Skin of body (tissue), 2 donors: ENCODE data around the gene LRP1B. TPM values are rescaled to one million over a fixed set of nuclear protein-coding genes. Genes with fewer than 3 reads are reported as not detected.
"Not testable (repeated sequence)": the region's sequence is repeated elsewhere in the genome, so short reads cannot be mapped to it uniquely, and the experiment has no call there.

ENCODE experiments used
- DNase-seq: peaks from one replicate; lab custom pipeline; 2025; lab: John Stamatoyannopoulos, UW
- total RNA-seq: library from RNA; depleted of rRNA; stranded (reverse); fragments of >200 nt; gene quantifications from one replicate; pipeline ENCODE4 v1.2.3, GENCODE V29; 2014

LRP1B gene
- total RNA-seq, 1 donor from 2014 or later: 1.7 TPM

GRCh38 chr2:141037361-141037760 lies 1093.5 kb downstream of the LRP1B start:
- no peak for DNase-seq

- DNase-seq: no peak
These were observed 1094.9 kb downstream of the LRP1B start for GRCh38 chr2:141035846-141036420.

- DNase-seq: no peak
These were observed 1101.3 kb downstream of the LRP1B start for GRCh38 chr2:141029428-141030078.

- DNase-seq: no peak
These were observed 1103.6 kb downstream of the LRP1B start for GRCh38 chr2:141027221-141027620.

- no peak for DNase-seq
These were observed 1109.2 kb downstream of the LRP1B start for GRCh38 chr2:141021611-141022010.

- no peak for DNase-seq
These were observed 1109.7 kb downstream of the LRP1B start for GRCh38 chr2:141021109-141021508.

- no peak for DNase-seq
These were observed 1110.5 kb downstream of the LRP1B start for GRCh38 chr2:141020346-141020745.

- DNase-seq: no peak
These were observed 1115.3 kb downstream of the LRP1B start for GRCh38 chr2:141015341-141016047.

- no peak for DNase-seq
These were observed 1126.7 kb downstream of the LRP1B start for GRCh38 chr2:141003967-141004657.

GRCh38 chr2:141001750-141002149 lies 1129.1 kb downstream of the LRP1B start:
- no peak for DNase-seq

- no peak for DNase-seq
These were observed 1132.2 kb downstream of the LRP1B start for GRCh38 chr2:140998577-140998976.

- no peak for DNase-seq
These were observed 1132.8 kb downstream of the LRP1B start for GRCh38 chr2:140998017-140998416.

GRCh38 chr2:140994856-140995255 lies 1136.0 kb downstream of the LRP1B start:
- no peak for DNase-seq

GRCh38 chr2:140990416-140990815 lies 1140.4 kb downstream of the LRP1B start:
- no peak for DNase-seq

GRCh38 chr2:140988597-140988996 lies 1142.2 kb downstream of the LRP1B start:
- DNase-seq: no peak

GRCh38 chr2:140986456-140986855 lies 1144.4 kb downstream of the LRP1B start:
- DNase-seq: no peak

- DNase-seq: no peak
These were observed 1155.6 kb downstream of the LRP1B start for GRCh38 chr2:140975237-140975636.

GRCh38 chr2:140972724-140973123 lies 1158.1 kb downstream of the LRP1B start:
- no peak for DNase-seq

GRCh38 chr2:140964324-140964723 lies 1166.5 kb downstream of the LRP1B start:
- DNase-seq: not testable (repeated sequence)

- DNase-seq: no peak
These were observed 1180.9 kb downstream of the LRP1B start for GRCh38 chr2:140949932-140950331.

- DNase-seq: no peak
These were observed 1183.6 kb downstream of the LRP1B start for GRCh38 chr2:140947236-140947635.

- no peak for DNase-seq
These were observed 1186.9 kb downstream of the LRP1B start for GRCh38 chr2:140943867-140944266.
